Myocyte (in vitro differentiated cells): Measurements from ENCODE around the gene OR3A2. TPM values are rescaled to one million over a fixed set of nuclear protein-coding genes. Genes with fewer than 3 reads are reported as not detected.
"Not testable (repeated sequence)": the region's sequence is repeated elsewhere in the genome, so short reads cannot be mapped to it uniquely, and the experiment has no call there.

ENCODE experiments used
- DNase-seq: peaks from one replicate; pipeline ENCODE4 v3.0.0-alpha.2; 2012; ENCODE audit warnings: low read depth
- total RNA-seq: library from RNA; depleted of rRNA; stranded (reverse); fragments of >200 nt; gene quantifications from 2 replicates; pipeline ENCODE4 v1.2.3, GENCODE V29; 2014

OR3A2 gene
- total RNA-seq, 1 donor from 2014 or later, result not detected

- not testable (repeated sequence) for DNase-seq
Observed at GRCh38 chr17:3293548-3293947, 92.6 kb downstream of the OR3A2 start.

GRCh38 chr17:3282901-3283300, 103.2 kb downstream of the OR3A2 start:
- no peak for DNase-seq

- no peak for DNase-seq
Observed at GRCh38 chr17:3276126-3276525, 110.0 kb downstream of the OR3A2 start.

GRCh38 chr17:3271072-3271848, 114.8 kb downstream of the OR3A2 start:
- DNase-seq, result no peak

GRCh38 chr17:3260600-3260999, 125.5 kb downstream of the OR3A2 start:
- DNase-seq, result no peak

- DNase-seq, result no peak
Observed at GRCh38 chr17:3260163-3260562, 125.9 kb downstream of the OR3A2 start.

- no peak for DNase-seq
Observed at GRCh38 chr17:3256575-3256974, 129.5 kb downstream of the OR3A2 start.

GRCh38 chr17:3249013-3249412, 137.1 kb downstream of the OR3A2 start:
- not testable (repeated sequence) for DNase-seq

GRCh38 chr17:3244841-3245240, 141.3 kb downstream of the OR3A2 start:
- DNase-seq, result not testable (repeated sequence)

- not testable (repeated sequence) for DNase-seq
Observed at GRCh38 chr17:3241044-3241443, 145.1 kb downstream of the OR3A2 start.

GRCh38 chr17:3238685-3239084, 147.4 kb downstream of the OR3A2 start:
- not testable (repeated sequence) for DNase-seq

- not testable (repeated sequence) for DNase-seq
Observed at GRCh38 chr17:3232300-3232699, 153.8 kb downstream of the OR3A2 start.

Other genes with a start within 250 kb of the OR3A2 start
- not detected in 2 replicates for gene OR1A2, start 188.8 kb downstream of the OR3A2 start, total RNA-seq
- gene OR1A1, start 178.6 kb downstream of the OR3A2 start, total RNA-seq, result not detected in 2 replicates
- gene OR3A1, start 87.9 kb downstream of the OR3A2 start, total RNA-seq, result not detected in 2 replicates
- not detected in 2 replicates for gene OR1E1, start 12.1 kb upstream of the OR3A2 start, total RNA-seq
- not detected in 2 replicates for gene OR3A3, start 25.1 kb upstream of the OR3A2 start, total RNA-seq
- not detected in 2 replicates for gene OR1E2, start 47.5 kb upstream of the OR3A2 start, total RNA-seq
- not detected in 2 replicates for gene SPATA22, start 85.5 kb upstream of the OR3A2 start, total RNA-seq
- gene ASPA, start 89.7 kb upstream of the OR3A2 start, total RNA-seq, result 0.03 and 0.05 TPM in 2 replicates
- 0.08 and 0.26 TPM in 2 replicates for gene TRPV3, start 171.5 kb upstream of the OR3A2 start, total RNA-seq
- 0.99 and 1.3 TPM in 2 replicates for gene TRPV1, start 223.1 kb upstream of the OR3A2 start, total RNA-seq
- gene SHPK, start 249.9 kb upstream of the OR3A2 start, total RNA-seq, result 3.5 and 4.8 TPM in 2 replicates